Myocyte (in vitro differentiated cells): Measurements from ENCODE around the gene MRTO4. TPM values are rescaled to one million over a fixed set of nuclear protein-coding genes. Genes with fewer than 3 reads are reported as not detected.
A peak's percentile ranks its signal among the peaks of the same experiment; 100 is the strongest.
"Not testable (repeated sequence)": the region's sequence is repeated elsewhere in the genome, so short reads cannot be mapped to it uniquely, and the experiment has no call there.

Source experiments
- DNase-seq: peaks from one replicate; pipeline ENCODE4 v3.0.0-alpha.2; 2012; ENCODE audit warnings: low read depth
- total RNA-seq: library from RNA; depleted of rRNA; stranded (reverse); fragments of >200 nt; gene quantifications from 2 replicates; pipeline ENCODE4 v1.2.3, GENCODE V29; 2014

The MRTO4 gene
- total RNA-seq, 1 donor from 2014 or later = 36.1 TPM

GRCh38 chr1:19269427-19270342 lies 18.1 kb downstream of the MRTO4 start:
- DNase-seq = not testable (repeated sequence)

GRCh38 chr1:19270343-19270730 lies 18.7 kb downstream of the MRTO4 start:
- not testable (repeated sequence) for DNase-seq

GRCh38 chr1:19272064-19272463 lies 20.5 kb downstream of the MRTO4 start:
- DNase-seq = no peak

GRCh38 chr1:19273106-19273843 lies 21.7 kb downstream of the MRTO4 start:
- no peak for DNase-seq

GRCh38 chr1:19273844-19274531 lies 22.4 kb downstream of the MRTO4 start:
- not testable (repeated sequence) for DNase-seq

- DNase-seq = no peak
These were observed 23.0 kb downstream of the MRTO4 start for GRCh38 chr1:19274636-19275035.

GRCh38 chr1:19283891-19284290 lies 32.3 kb downstream of the MRTO4 start:
- no peak for DNase-seq

GRCh38 chr1:19284881-19285280 lies 33.3 kb downstream of the MRTO4 start:
- no peak for DNase-seq

- DNase-seq = not testable (repeated sequence)
These were observed 33.8 kb downstream of the MRTO4 start for GRCh38 chr1:19285366-19285765.

GRCh38 chr1:19285807-19286206 lies 34.2 kb downstream of the MRTO4 start:
- DNase-seq = not testable (repeated sequence)

- DNase-seq = no peak
These were observed 36.0 kb downstream of the MRTO4 start for GRCh38 chr1:19287436-19288185.

- not testable (repeated sequence) for DNase-seq
These were observed 37.0 kb downstream of the MRTO4 start, which contains the start of gene AKR7A3 for GRCh38 chr1:19288324-19289241. TSS of gene AKR7A3 (minus strand) at chr1:19288770. CDS start at chr1:19288709, 61 bp downstream.

- DNase-seq = no peak
These were observed 37.6 kb downstream of the MRTO4 start for GRCh38 chr1:19289244-19289643.

GRCh38 chr1:19294638-19295037 lies 43.0 kb downstream of the MRTO4 start:
- DNase-seq = no peak

GRCh38 chr1:19300211-19300610 lies 48.6 kb downstream of the MRTO4 start:
- DNase-seq = peak; percentile 17

- DNase-seq = peak; percentile 43
These were observed 52.5 kb downstream of the MRTO4 start for GRCh38 chr1:19304081-19304480.

GRCh38 chr1:19305880-19306279 lies 54.3 kb downstream of the MRTO4 start:
- DNase-seq = no peak

GRCh38 chr1:19306941-19307340 lies 55.3 kb downstream of the MRTO4 start:
- no peak for DNase-seq

- DNase-seq = no peak
These were observed 56.3 kb downstream of the MRTO4 start for GRCh38 chr1:19307794-19308508.
